ENCODE results near the gene MRPS15. TPM values are rescaled to one million over a fixed set of nuclear protein-coding genes. Genes with fewer than 3 reads are reported as not detected.

MRPS15 gene
- total RNA-seq, 1 experiment from 2014 or later = 113 TPM

GRCh38 chr1:36497207-36497606 is 33.0 kb upstream of the MRPS15 start:
- no TSS peak for BruUV-seq (replicated peaks)
- Histone ChIP-seq H3K27ac (ENCODE audit: low read length) (no peak overlapping the region), H3K27me3 (ENCODE audit: control insufficient read depth, insufficient read depth, low read length) (peaks cover 5% of the 10 kb centered on the region), H3K9me3 (ENCODE audit: control insufficient read depth, insufficient read depth, low read depth, low read length) (no peaks in the 10 kb centered on the region), H3K36me3 (ENCODE audit: control insufficient read depth, insufficient read depth, low read length) (no peaks in the 10 kb centered on the region), H3K4me1 (ENCODE audit: control insufficient read depth, insufficient read depth, low read length) (no peaks in the 10 kb centered on the region), H3K4me3 (ENCODE audit: low read depth in 2 of 2, low read length in 2 of 2) (no peak overlapping the region)
- ChIA-PET CTCF (no interaction called here), POLR2A (no interaction called here)
- DNase-seq (ENCODE audit: low read depth, low spot score) (no peak), ATAC-seq (no peak)
- in situ Hi-C loops (cut with HindIII; ENCODE audit: low pct_unique_long_range_greater_than_20kb, low sequenced_read_pairs) (no loop called here), intact Hi-C loops (cut with micrococcal nuclease; ENCODE audit: unreplicated experiment) (no loop called here)
- TF ChIP-seq REST (IDR thresholded peaks at IDR 0.05; ENCODE audit: insufficient read depth in 1 of 2, low read depth in 2 of 2, low read length in 1 of 2) (no peak), TCF7L2 (IDR thresholded peaks at IDR 0.05; ENCODE audit: low read depth, low read length) (no peak), POLR2AphosphoS5 (IDR thresholded peaks at IDR 0.05; ENCODE audit: low read depth, low read length) (no peak), CTCF (IDR thresholded peaks at IDR 0.05) (no peak), SIN3A (IDR thresholded peaks at IDR 0.05; ENCODE audit: borderline replicate concordance, insufficient read depth, low read depth, low read length) (no peak)

- DNase-seq (ENCODE audit: low read depth, low spot score) = no peak
- no peaks in the 10 kb centered on the region for H3K4me1 ChIP-seq (ENCODE audit: control insufficient read depth, insufficient read depth, low read length)
- ChIA-PET POLR2A (no interaction called here), CTCF (no interaction called here)
- H3K36me3 ChIP-seq (ENCODE audit: control insufficient read depth, insufficient read depth, low read length) = no peaks in the 10 kb centered on the region
- peaks cover 5% of the 10 kb centered on the region for H3K27me3 ChIP-seq (ENCODE audit: control insufficient read depth, insufficient read depth, low read length)
- no peak for ATAC-seq
- no TSS peak for BruUV-seq (replicated peaks)
- no peak overlapping the region for H3K4me3 ChIP-seq (ENCODE audit: low read depth in 2 of 2, low read length in 2 of 2)
- in situ Hi-C loops (cut with HindIII; ENCODE audit: low pct_unique_long_range_greater_than_20kb, low sequenced_read_pairs) = no loop called here
- intact Hi-C loops (cut with micrococcal nuclease; ENCODE audit: unreplicated experiment) = no loop called here
- H3K27ac ChIP-seq (ENCODE audit: low read length) = no peak overlapping the region
- no peak for TF ChIP-seq CTCF (IDR thresholded peaks at IDR 0.05)
- no peak for TF ChIP-seq POLR2AphosphoS5 (IDR thresholded peaks at IDR 0.05; ENCODE audit: low read depth, low read length)
- TF ChIP-seq TCF7L2 (IDR thresholded peaks at IDR 0.05; ENCODE audit: low read depth, low read length) = no peak
- TF ChIP-seq REST (IDR thresholded peaks at IDR 0.05; ENCODE audit: insufficient read depth in 1 of 2, low read depth in 2 of 2, low read length in 1 of 2) = no peak
- TF ChIP-seq SIN3A (IDR thresholded peaks at IDR 0.05; ENCODE audit: borderline replicate concordance, insufficient read depth, low read depth, low read length) = no peak
- H3K9me3 ChIP-seq (ENCODE audit: control insufficient read depth, insufficient read depth, low read depth, low read length) = no peaks in the 10 kb centered on the region
These were observed 30.8 kb upstream of the MRPS15 start for GRCh38 chr1:36494971-36495370.
